Kidney (tissue), 14 donors: ENCODE measurements around the gene ORC1. TPM values are rescaled to one million over a fixed set of nuclear protein-coding genes. Genes with fewer than 3 reads are reported as not detected.

Source experiments
- DNase-seq, 5 donors: peaks; one replicate each; pipeline ENCODE4 v3.0.0-alpha.2; 2013 to 2020
- FAIRE-seq: peaks from 2 replicates; lab custom pipeline; 2012; peaks lifted over from hg19 to GRCh38; lab: Jason Lieb, UNC
- H3K27ac ChIP-seq, 2 donors: one replicate each; pipeline ENCODE4 v1.7.0; 2013; ENCODE audit warnings: low read depth in 2 of 2, low read length in 2 of 2, inconsistent platforms in 1 of 2
- H3K27me3 ChIP-seq: one replicate; pipeline ENCODE4 v1.7.1; 2013; ENCODE audit warnings: low read length, inconsistent platforms; ENCODE audit not compliant: control insufficient read depth, insufficient read depth
- H3K36me3 ChIP-seq, 3 donors: one replicate each; pipeline versions ENCODE4 v1.7.0 to v1.7.1; 2013; ENCODE audit warnings: low read length in 3 of 3, control low read depth in 1 of 3, inconsistent platforms in 1 of 3; ENCODE audit not compliant: insufficient read depth in 3 of 3, control insufficient read depth in 2 of 3
- H3K4me1 ChIP-seq, 3 donors: one replicate each; pipeline versions ENCODE4 v1.7.0 to v1.7.1; 2013; ENCODE audit warnings: low read length in 3 of 3, inconsistent platforms in 1 of 3, low read depth in 1 of 3; ENCODE audit not compliant: control insufficient read depth in 2 of 3, insufficient read depth in 2 of 3
- H3K4me3 ChIP-seq, 3 donors: one replicate each; pipeline versions ENCODE4 v1.7.0 to v1.8.1; 2013; ENCODE audit warnings: low read length in 3 of 3, control low read depth in 1 of 3, inconsistent platforms in 1 of 3
- H3K9ac ChIP-seq, 3 donors: one replicate each; pipeline versions ENCODE4 v1.7.0 to v1.7.1; 2013; ENCODE audit warnings: low read length in 3 of 3, control low read depth in 1 of 3, inconsistent platforms in 1 of 3
- H3K9me3 ChIP-seq, 3 donors: one replicate each; pipeline versions ENCODE4 v1.7.0 to v1.7.1; 2013; ENCODE audit warnings: low read length in 3 of 3, control low read depth in 1 of 3, inconsistent platforms in 1 of 3; ENCODE audit not compliant: control insufficient read depth in 2 of 3, insufficient read depth in 1 of 3
- CTCF ChIP-seq: IDR thresholded peaks from 3 replicates; pipeline ENCODE4 v1.5.1; 2012; ENCODE audit warnings: mild to moderate bottlenecking, moderate library complexity, borderline replicate concordance; ENCODE audit not compliant: insufficient read depth; ENCODE audit errors: extremely low read depth
- intact Hi-C: fragments of 100-400 bp; cut with DNase I; formaldehyde crosslinking; loops from one replicate; pipeline ENCODE4 v1.11.1; 2022
- polyA plus RNA-seq: library from polyadenylated mRNA; stranded (reverse); fragments of 350-450 nt; fragmentation: Illumina TruSeq; extraction: RNeasy Lipid Tissue Mini Kit (QIAGEN cat#74804); gene quantifications from one replicate; pipeline ENCODE4 v1.2.3, GENCODE V29; 2014; ENCODE audit warnings: low read depth, low replicate concordance; ENCODE audit not compliant: insufficient read depth
- total RNA-seq: library from RNA; stranded (reverse); fragmentation: NEBNext Ultra II Directional; extraction: Animal tissue kit (Norgen Biotek cat#: 25700); gene quantifications from one replicate; pipeline ENCODE4 v1.2.1, GENCODE V29; 2021
- donor health status: control.
- donor health status: control.
- donor health status: control.
- donor health status: control.
- donor health status: control.
- donor health status: DM: yes; HTN: yes; CAD: no.
- donor health status: Normal renal cell carcinoma (clear cell type).

ORC1 gene
- total and polyA plus RNA-seq, 2 donors from 2014 or later = 0.37 to 0.50 TPM

GRCh38 chr1:52403566-52404115 is 582 bp downstream of the ORC1 start:
- Histone ChIP-seq H3K9me3 (no peaks in the 10 kb centered on the region), H3K4me3 (peak overlapping the region; percentile 95 to 100 (median 98)), H3K27me3 (no peaks in the 10 kb centered on the region), H3K9ac (peak overlapping the region in 1 of 3 donors; percentile 100), H3K36me3 (peaks cover 5 to 9% (median 6%) of the 10 kb centered on the region in 3 donors), H3K4me1 (peaks cover 2 to 16% (median 11%) of the 10 kb centered on the region in 3 donors), H3K27ac (no peak overlapping the region)
- no peak for FAIRE-seq
- intact Hi-C loops = no loop called here
- TF ChIP-seq CTCF = no peak
- peak in 1 of 5 donors; percentile 24 for DNase-seq

GRCh38 chr1:52402860-52403240 is 1.4 kb downstream of the ORC1 start:
- TF ChIP-seq CTCF = no peak
- H3K9me3 ChIP-seq = no peaks in the 10 kb centered on the region
- H3K9ac ChIP-seq = no peak overlapping the region
- FAIRE-seq (no peak), DNase-seq (peak in 2 of 5 donors; percentile 23 to 44)
- H3K36me3 ChIP-seq = peaks cover 0 to 5% (median 3%) of the 10 kb centered on the region in 3 donors
- H3K4me1 ChIP-seq = peaks cover 2 to 16% (median 11%) of the 10 kb centered on the region in 3 donors
- intact Hi-C loops = no loop called here
- no peak overlapping the region for H3K27ac ChIP-seq
- peak overlapping the region in 1 of 3 donors; percentile 8 for H3K4me3 ChIP-seq
- no peaks in the 10 kb centered on the region for H3K27me3 ChIP-seq

GRCh38 chr1:52400131-52400530 is 4.1 kb downstream of the ORC1 start:
- Histone ChIP-seq H3K9ac (no peak overlapping the region), H3K27ac (no peak overlapping the region), H3K27me3 (no peaks in the 10 kb centered on the region), H3K9me3 (no peaks in the 10 kb centered on the region), H3K4me1 (peaks cover 0 to 10% (median 6%) of the 10 kb centered on the region in 3 donors), H3K36me3 (no peaks in the 10 kb centered on the region), H3K4me3 (no peak overlapping the region)
- DNase-seq (no peak), FAIRE-seq (no peak)
- intact Hi-C loops = no loop called here
- no peak for TF ChIP-seq CTCF
